Sigmoid colon (tissue), 7 donors: ENCODE results near the gene NUP43. TPM values are rescaled to one million over a fixed set of nuclear protein-coding genes. Genes with fewer than 3 reads are reported as not detected.
"Not testable (repeated sequence)": the region's sequence is repeated elsewhere in the genome, so short reads cannot be mapped to it uniquely, and the experiment has no call there.

Source experiments
- DNase-seq: peaks from one replicate; pipeline ENCODE4 v3.0.0-alpha.2; 2019
- H3K27ac ChIP-seq, 4 donors: fragments of 200-600 bp; sonication (generic); one replicate each; pipeline ENCODE4 v1.5.1; 2016 to 2019; ENCODE audit warnings: mild to moderate bottlenecking in 1 of 4
- H3K27me3 ChIP-seq, 3 donors: fragments of 200-600 bp; sonication (generic); one replicate each; pipeline ENCODE4 v1.5.1; 2019; ENCODE audit warnings: mild to moderate bottlenecking in 1 of 3
- H3K36me3 ChIP-seq, 4 donors: fragments of 200-600 bp; sonication (generic); one replicate each; pipeline ENCODE4 v1.5.1; 2016 to 2019
- H3K4me1 ChIP-seq, 4 donors: fragments of 200-600 bp; sonication (generic); one replicate each; pipeline ENCODE4 v1.5.1; 2017 to 2019
- H3K4me3 ChIP-seq, 4 donors: fragments of 200-600 bp; sonication (generic); one replicate each; pipeline ENCODE4 v1.5.1; 2017 to 2019; ENCODE audit warnings: mild to moderate bottlenecking in 2 of 4, moderate library complexity in 1 of 4
- H3K9me3 ChIP-seq, 4 donors: fragments of 200-600 bp in 3 of 4; sonication (generic) in 3 of 4; one replicate each; pipeline versions ENCODE4 v1.5.1 to v1.6.1; 2013 to 2019
- EP300 ChIP-seq, 4 donors: sonication (generic); formaldehyde crosslinking; IDR thresholded peaks; one replicate each; pipeline ENCODE4 v1.6.1; 2017; ENCODE audit warnings: antibody characterized with exemption in 4 of 4
- POLR2A ChIP-seq, 2 donors: fragments of 450-650 bp; IDR thresholded peaks; one replicate each; pipeline ENCODE4 v1.6.1; 2016; ENCODE audit warnings: antibody characterized with exemption in 2 of 2, mild to moderate bottlenecking in 2 of 2, moderate library complexity in 2 of 2
- POLR2AphosphoS5 ChIP-seq, 4 donors: sonication (generic); formaldehyde crosslinking; IDR thresholded peaks; one replicate each; pipeline ENCODE4 v1.6.1; 2017; ENCODE audit warnings: antibody characterized with exemption in 4 of 4
- WGBS, 2 donors: extraction: QIAGEN DNeasy Blood & Tissue Kit; methylation state at CpG; one replicate each; pipeline ENCODE4 v1.1.7; 2013; 5-methylcytosine and 5-hydroxymethylcytosine counted together
- intact Hi-C: fragments of 100-400 bp; cut with DNase I; formaldehyde crosslinking; loops from one replicate; pipeline ENCODE4 v1.15.1; 2023
- polyA plus RNA-seq, 3 donors: library from polyadenylated mRNA; stranded (reverse); fragments of 200-250 nt; gene quantifications; one replicate each; pipeline ENCODE4 v1.2.3, GENCODE V29; 2013
- total RNA-seq, 4 donors: library from RNA; depleted of rRNA; stranded (reverse); fragments of >200 nt; gene quantifications; one replicate each; pipeline ENCODE4 v1.1.0, GENCODE V29; 2016
- TF ChIP-seq, protein P1 (sequence below), 4 experiments: fragments of 450-650 bp in 3 of 4; fragments of 200-600 bp in 1 of 4; IDR thresholded peaks; one replicate each; pipeline ENCODE4 v1.5.1; 2016 to 2019; ENCODE audit warnings: antibody characterized with exemption in 4 of 4, mild to moderate bottlenecking in 3 of 4, moderate library complexity in 2 of 4
- donor health status: healthy with polysubstance abuse.
- donor health status: Bipolar disorder and iron deficiency.
- donor health status: healthy.

The NUP43 gene
- total and polyA plus RNA-seq, 7 donors: 3.0 to 56.3 (median 18.3) TPM

DNA sequence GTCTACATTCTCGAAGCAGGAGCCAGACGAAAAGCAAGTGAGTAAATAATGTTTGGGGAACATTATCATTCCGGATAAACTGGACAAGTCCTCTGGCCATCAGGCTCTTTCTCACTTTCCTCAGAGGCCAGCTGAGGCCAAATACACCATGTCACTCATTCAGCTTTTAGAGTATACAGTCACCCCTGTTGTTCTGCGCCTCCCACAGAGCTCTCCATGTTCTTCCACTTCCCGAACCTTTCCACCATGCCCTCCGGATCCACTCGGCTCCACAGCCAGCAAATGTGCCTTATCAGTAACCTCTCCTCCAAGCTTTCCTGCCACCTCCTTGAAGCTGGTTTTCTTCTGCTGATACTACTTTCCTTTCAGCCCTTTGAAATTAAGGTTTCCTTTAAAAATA lies 60.1 kb downstream of the NUP43 start:
- Histone ChIP-seq H3K4me1 (peaks cover 0 to 11% (median 4%) of the 10 kb centered on the region in 4 donors), H3K36me3 (peaks cover 0 to 52% (median 9%) of the 10 kb centered on the region in 4 donors), H3K9me3 (no peaks in the 10 kb centered on the region), H3K4me3 (no peak overlapping the region), H3K27ac (no peak overlapping the region), H3K27me3 (no peaks in the 10 kb centered on the region)
- WGBS, 2 donors: 89 to 91% methylated on average over 7 of the region's 7 CpGs
- no peak for DNase-seq
- intact Hi-C loops: no loop called here
- TF ChIP-seq, protein P1, sequence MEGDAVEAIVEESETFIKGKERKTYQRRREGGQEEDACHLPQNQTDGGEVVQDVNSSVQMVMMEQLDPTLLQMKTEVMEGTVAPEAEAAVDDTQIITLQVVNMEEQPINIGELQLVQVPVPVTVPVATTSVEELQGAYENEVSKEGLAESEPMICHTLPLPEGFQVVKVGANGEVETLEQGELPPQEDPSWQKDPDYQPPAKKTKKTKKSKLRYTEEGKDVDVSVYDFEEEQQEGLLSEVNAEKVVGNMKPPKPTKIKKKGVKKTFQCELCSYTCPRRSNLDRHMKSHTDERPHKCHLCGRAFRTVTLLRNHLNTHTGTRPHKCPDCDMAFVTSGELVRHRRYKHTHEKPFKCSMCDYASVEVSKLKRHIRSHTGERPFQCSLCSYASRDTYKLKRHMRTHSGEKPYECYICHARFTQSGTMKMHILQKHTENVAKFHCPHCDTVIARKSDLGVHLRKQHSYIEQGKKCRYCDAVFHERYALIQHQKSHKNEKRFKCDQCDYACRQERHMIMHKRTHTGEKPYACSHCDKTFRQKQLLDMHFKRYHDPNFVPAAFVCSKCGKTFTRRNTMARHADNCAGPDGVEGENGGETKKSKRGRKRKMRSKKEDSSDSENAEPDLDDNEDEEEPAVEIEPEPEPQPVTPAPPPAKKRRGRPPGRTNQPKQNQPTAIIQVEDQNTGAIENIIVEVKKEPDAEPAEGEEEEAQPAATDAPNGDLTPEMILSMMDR (IDR thresholded peaks at IDR 0.05): no peak
- TF ChIP-seq POLR2A (IDR thresholded peaks at IDR 0.05) (no peak), POLR2AphosphoS5 (IDR thresholded peaks at IDR 0.05) (no peak), EP300 (IDR thresholded peaks at IDR 0.05) (no peak)

DNA sequence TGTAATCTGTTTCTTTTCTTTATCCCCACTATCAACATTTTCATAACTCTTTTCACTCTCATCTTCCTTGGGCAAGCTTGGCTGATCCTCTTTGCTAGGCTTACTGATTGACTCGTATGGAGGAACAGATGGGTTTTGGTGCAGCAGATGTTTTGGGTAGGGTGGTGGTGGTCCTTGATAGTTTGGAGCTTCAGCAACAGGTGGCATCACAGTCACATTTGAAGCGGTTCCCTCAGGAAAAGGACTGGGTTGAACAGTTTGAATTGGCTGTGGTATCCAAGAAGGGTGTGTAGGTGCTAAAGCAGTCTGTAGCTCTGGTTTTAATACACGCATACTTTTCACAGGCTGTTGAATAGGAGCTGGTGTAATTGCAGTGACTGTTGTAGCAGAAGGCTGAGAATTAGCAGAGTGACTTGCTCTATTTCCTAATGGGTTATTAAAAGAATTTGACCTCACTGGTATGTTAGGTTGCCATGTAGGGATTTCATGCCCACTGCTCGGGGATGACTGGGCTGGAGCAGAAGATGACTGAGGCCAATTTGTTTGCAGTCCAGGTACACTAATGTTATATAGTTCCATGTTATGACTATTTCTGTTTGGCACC lies 63.0 kb downstream of the NUP43 start:
- WGBS, 2 donors: 96 to 97% methylated on average over 4 of the region's 4 CpGs
- TF ChIP-seq POLR2AphosphoS5 (IDR thresholded peaks at IDR 0.05): no peak
- TF ChIP-seq, protein P1 (IDR thresholded peaks at IDR 0.05): no peak
- TF ChIP-seq POLR2A (IDR thresholded peaks at IDR 0.05): no peak
- TF ChIP-seq EP300 (IDR thresholded peaks at IDR 0.05): no peak
- peaks cover 0 to 47% (median 9%) of the 10 kb centered on the region in 4 donors for H3K36me3 ChIP-seq
- no peak overlapping the region for H3K4me3 ChIP-seq
- H3K4me1 ChIP-seq: peaks cover 0 to 22% (median 4%) of the 10 kb centered on the region in 4 donors
- H3K9me3 ChIP-seq: no peaks in the 10 kb centered on the region
- peak overlapping the region in 1 of 4 donors; percentile 38 for H3K27ac ChIP-seq
- no peaks in the 10 kb centered on the region for H3K27me3 ChIP-seq
- intact Hi-C loops: no loop called here
- DNase-seq: no peak

DNA sequence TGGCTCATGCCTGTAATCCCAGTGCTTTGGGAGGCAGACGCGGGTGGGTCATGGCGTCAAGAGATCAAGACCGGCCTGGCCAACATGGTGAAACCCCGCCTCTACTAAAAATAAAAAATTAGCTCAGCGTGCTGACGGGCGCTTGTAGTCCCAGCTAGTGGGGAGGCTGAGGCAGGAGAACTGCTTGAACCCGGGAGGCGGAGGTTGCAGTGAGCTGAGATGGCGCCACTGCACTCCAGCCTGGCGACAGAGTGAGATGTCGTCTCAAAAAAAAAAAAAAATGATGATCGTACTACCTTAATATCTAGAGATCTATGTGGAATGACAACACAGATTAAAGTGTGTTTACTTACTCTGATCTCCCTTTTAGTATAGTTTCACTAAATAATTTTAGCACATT lies 64.5 kb downstream of the NUP43 start:
- Histone ChIP-seq H3K4me1 (peaks cover 0 to 22% (median 4%) of the 10 kb centered on the region in 4 donors), H3K36me3 (peaks cover 0 to 46% (median 9%) of the 10 kb centered on the region in 4 donors)
- H3K9me3 ChIP-seq, H3K27me3 ChIP-seq, intact Hi-C loops, DNase-seq, H3K4me3 ChIP-seq, H3K27ac ChIP-seq: not testable (repeated sequence)
- WGBS, 2 donors: 97 to 98% methylated on average over 14 of the region's 14 CpGs

DNA sequence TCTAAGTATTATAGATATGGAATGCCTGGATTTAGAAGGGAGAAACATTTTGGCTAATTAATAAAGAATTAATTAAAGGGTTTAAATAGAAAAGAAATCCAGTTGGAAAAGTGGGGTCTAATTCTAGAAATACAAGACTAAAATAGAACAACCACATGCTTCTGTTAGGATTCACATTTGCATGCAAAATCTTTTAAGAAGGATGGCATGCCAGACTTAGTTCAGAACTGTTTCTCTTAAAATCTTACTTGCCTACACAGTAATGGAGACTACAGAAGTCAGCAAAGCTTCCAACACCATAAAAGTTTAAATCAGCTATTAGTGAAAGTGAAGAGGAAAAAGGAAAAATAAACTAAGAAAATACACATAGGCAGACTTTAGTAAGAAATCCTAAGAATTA lies 65.1 kb downstream of the NUP43 start:
- Histone ChIP-seq H3K27me3 (no peaks in the 10 kb centered on the region), H3K4me1 (peaks cover 0 to 22% (median 4%) of the 10 kb centered on the region in 4 donors), H3K4me3 (no peak overlapping the region), H3K36me3 (peaks cover 3 to 50% (median 11%) of the 10 kb centered on the region in 4 donors), H3K9me3 (no peaks in the 10 kb centered on the region), H3K27ac (no peak overlapping the region)
- DNase-seq: no peak
- TF ChIP-seq POLR2AphosphoS5 (IDR thresholded peaks at IDR 0.05): no peak
- intact Hi-C loops: no loop called here

DNA sequence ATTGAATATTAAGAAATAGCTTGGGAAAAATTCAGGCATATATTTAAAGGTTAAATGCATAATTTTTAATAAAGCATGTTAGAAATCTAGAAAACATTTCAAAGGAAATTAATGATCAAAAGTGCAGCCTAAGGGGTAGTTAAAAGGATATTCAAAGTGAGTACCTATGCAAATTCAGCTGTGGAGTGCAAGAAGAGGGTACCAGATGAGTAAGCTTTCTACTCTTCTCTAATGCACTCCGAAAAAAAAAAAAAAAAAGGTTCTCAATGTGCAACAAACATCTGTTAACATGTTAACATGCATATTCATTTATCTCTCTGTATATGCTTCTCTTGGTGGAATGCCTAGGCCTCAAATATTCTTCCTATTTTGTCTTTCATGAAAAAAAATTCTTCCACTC lies 65.8 kb downstream of the NUP43 start:
- Histone ChIP-seq H3K36me3 (peaks cover 8 to 55% (median 18%) of the 10 kb centered on the region in 4 donors), H3K4me1 (peaks cover 0 to 22% (median 4%) of the 10 kb centered on the region in 4 donors), H3K4me3 (no peak overlapping the region), H3K27ac (no peak overlapping the region), H3K9me3 (no peaks in the 10 kb centered on the region), H3K27me3 (no peaks in the 10 kb centered on the region)
- 53 to 71% methylated on average over 1 of the region's 1 CpG for WGBS, 2 donors
- intact Hi-C loops: no loop called here
- TF ChIP-seq POLR2AphosphoS5 (IDR thresholded peaks at IDR 0.05) (no peak), POLR2A (IDR thresholded peaks at IDR 0.05) (no peak), EP300 (IDR thresholded peaks at IDR 0.05) (no peak)
- TF ChIP-seq, protein P1 (IDR thresholded peaks at IDR 0.05): no peak
- no peak for DNase-seq

Other genes starting within 250 kb of the NUP43 start
- 10 to 100 TPM; 31.3 to 35.0 (median 31.9) TPM for gene PPIL4, start 200.5 kb downstream of the NUP43 start, total RNA-seq
- gene PPIL4, start 200.5 kb downstream of the NUP43 start, polyA plus RNA-seq: 10 to 100 TPM; 15.6 to 18.6 (median 17.6) TPM
- 10 to 100 TPM; 61.6 to 82.4 (median 74.4) TPM for gene GINM1, start 180.2 kb downstream of the NUP43 start, total RNA-seq
- gene GINM1, start 180.2 kb downstream of the NUP43 start, polyA plus RNA-seq: 10 to 100 TPM; 15.5 to 32.6 (median 27.0) TPM
- 10 to 100 TPM; 17.5 to 22.5 (median 20.6) TPM for gene KATNA1, start 97.8 kb downstream of the NUP43 start, total RNA-seq
- gene KATNA1, start 97.8 kb downstream of the NUP43 start, polyA plus RNA-seq: 10 to 100 TPM in 2 of 3 donors, 1 to 10 TPM in 1; 9.0 to 15.6 (median 11.1) TPM
- gene LATS1, start 28.4 kb downstream of the NUP43 start, total RNA-seq: 10 to 100 TPM; 23.8 to 31.6 (median 25.2) TPM
- 1 to 10 TPM; 3.6 to 8.0 (median 4.9) TPM for gene LATS1, start 28.4 kb downstream of the NUP43 start, polyA plus RNA-seq
- 100 to 1,000 TPM in 1 of 4 donors, 10 to 100 TPM in 3; 74.0 to 117 (median 96.0) TPM for gene PCMT1, start 3.2 kb upstream of the NUP43 start, total RNA-seq
- 10 to 100 TPM; 33.0 to 64.4 (median 49.0) TPM for gene PCMT1, start 3.2 kb upstream of the NUP43 start, polyA plus RNA-seq
- 10 to 100 TPM; 17.2 to 71.7 (median 21.5) TPM for gene LRP11, start 117.8 kb upstream of the NUP43 start, total RNA-seq
- 10 to 100 TPM in 1 of 3 donors, 1 to 10 TPM in 2; 2.4 to 11.7 (median 3.5) TPM for gene LRP11, start 117.8 kb upstream of the NUP43 start, polyA plus RNA-seq
- gene RAET1E, start 151.6 kb upstream of the NUP43 start, total RNA-seq: under 1 TPM in 1 of 4 donors, not detected in 3; 0.33 TPM
- under 1 TPM in 1 of 3 donors, not detected in 2; 0.15 TPM for gene RAET1E, start 151.6 kb upstream of the NUP43 start, polyA plus RNA-seq
- gene RAET1G, start 176.6 kb upstream of the NUP43 start, total RNA-seq: not detected
- gene RAET1G, start 176.6 kb upstream of the NUP43 start, polyA plus RNA-seq: under 1 TPM in 1 of 3 donors, not detected in 2; 0.23 TPM
- gene ULBP2, start 195.5 kb upstream of the NUP43 start, total RNA-seq: not detected
- gene ULBP2, start 195.5 kb upstream of the NUP43 start, polyA plus RNA-seq: under 1 TPM in 1 of 3 donors, not detected in 2; 0.34 TPM
- under 1 TPM in 1 of 4 donors, not detected in 3; 0.55 TPM for gene ULBP1, start 217.4 kb upstream of the NUP43 start, total RNA-seq
- under 1 TPM in 1 of 3 donors, not detected in 2; 0.09 TPM for gene ULBP1, start 217.4 kb upstream of the NUP43 start, polyA plus RNA-seq